SK-N-SH (cell line): ENCODE results near the gene TM4SF4.

ENCODE experiments used
- RAD21 ChIP-seq: IDR thresholded peaks from 2 replicates; pipeline ENCODE4 v1.6.1; 2012; ENCODE audit warnings: mild to moderate bottlenecking, low read length
- RXRA ChIP-seq: IDR thresholded peaks from 2 replicates; pipeline ENCODE4 v1.4.0; 2012; ENCODE audit warnings: low read depth, mild to moderate bottlenecking, borderline replicate concordance

DNA sequence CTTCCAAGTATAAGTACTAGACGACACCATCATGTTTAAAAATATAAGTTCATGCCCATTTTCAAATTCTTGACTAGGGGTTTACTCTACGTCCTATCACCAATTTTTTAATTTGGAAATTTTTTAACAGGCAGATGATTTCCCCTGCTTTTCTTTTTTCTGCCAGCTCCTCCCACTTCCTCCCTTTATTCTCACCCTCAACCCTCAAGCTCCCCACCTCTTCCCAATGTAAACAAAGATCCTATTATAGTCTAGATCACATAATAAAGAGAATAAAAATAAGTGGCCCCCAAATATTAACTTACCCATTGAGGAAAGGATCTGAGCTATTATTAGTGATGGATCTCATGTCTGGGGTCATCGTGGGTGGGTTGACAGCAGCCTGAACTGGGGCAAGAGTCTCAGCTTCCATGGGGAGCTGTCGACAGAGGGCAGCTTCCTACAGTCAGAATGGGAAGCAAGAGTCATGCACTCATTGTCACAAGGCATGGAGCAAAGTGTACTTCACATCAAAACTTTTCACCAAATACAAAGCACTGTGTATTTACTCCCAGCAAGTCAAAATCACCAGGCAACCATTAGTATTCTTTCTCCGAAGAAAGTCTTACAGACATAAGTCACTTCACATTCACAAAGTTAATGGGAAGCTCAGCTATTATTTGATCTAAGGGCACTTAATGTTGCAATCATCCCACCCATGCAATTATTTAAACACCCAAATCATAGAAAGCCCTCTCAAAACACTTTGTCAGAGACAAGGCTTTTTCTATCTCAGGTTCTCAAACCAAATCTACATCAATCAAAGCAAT lies 53.2 kb downstream of the TM4SF4 start:
- 0 out of 2 replicates have a peak, but pooled peaks have one; percentile 16 for TF ChIP-seq RAD21
- TF ChIP-seq RXRA, result no peak
